Spleen (tissue), 11 donors: ENCODE data around the gene FBP1. TPM values are rescaled to one million over a fixed set of nuclear protein-coding genes. Genes with fewer than 3 reads are reported as not detected.

ENCODE experiments used
- DNase-seq: peaks from one replicate; pipeline ENCODE4 v3.0.0-alpha.2; 2020
- H3K27ac ChIP-seq, 8 donors: fragments of 200-600 bp; sonication (generic) in 7 of 8; 1 replicate in 4 of 8; 2 replicates in 4 of 8; pipeline versions ENCODE4 v1.5.0 to v1.8.0; 2016 to 2021; ENCODE audit warnings: inconsistent platforms in 4 of 8, mild to moderate bottlenecking in 4 of 8, moderate library complexity in 1 of 8
- H3K27me3 ChIP-seq, 7 donors: fragments of 200-600 bp; sonication (generic) in 6 of 7; replicated peaks in 1 of 7; 1 replicate in 4 of 7; 2 replicates in 3 of 7; pipeline versions ENCODE4 v1.5.0 to v1.8.0; 2016 to 2021; ENCODE audit warnings: inconsistent platforms in 3 of 7, mild to moderate bottlenecking in 1 of 7
- H3K36me3 ChIP-seq, 6 donors: fragments of 200-600 bp; sonication (generic) in 5 of 6; 1 replicate in 4 of 6; 2 replicates in 2 of 6; pipeline versions ENCODE4 v1.5.0 to v1.8.0; 2016 to 2021; ENCODE audit warnings: inconsistent platforms in 2 of 6
- H3K4me1 ChIP-seq, 6 donors: fragments of 200-600 bp; sonication (generic) in 5 of 6; 1 replicate in 3 of 6; 2 replicates in 3 of 6; pipeline versions ENCODE4 v1.5.0 to v1.8.0; 2016 to 2021; ENCODE audit warnings: inconsistent platforms in 3 of 6
- H3K4me3 ChIP-seq, 8 donors: fragments of 200-600 bp; sonication (generic) in 7 of 8; 1 replicate in 4 of 8; 2 replicates in 4 of 8; pipeline versions ENCODE4 v1.5.0 to v1.8.0; 2016 to 2021; ENCODE audit warnings: inconsistent platforms in 4 of 8, mild to moderate bottlenecking in 4 of 8, moderate library complexity in 2 of 8
- H3K9me3 ChIP-seq, 8 donors: fragments of 200-600 bp; sonication (generic) in 7 of 8; 1 replicate in 4 of 8; 2 replicates in 4 of 8; pipeline versions ENCODE4 v1.5.0 to v1.8.0; 2016 to 2021; ENCODE audit warnings: inconsistent platforms in 4 of 8
- POLR2A ChIP-seq, 3 donors: fragments of 450-650 bp; IDR thresholded peaks; one replicate each; pipeline ENCODE4 v1.5.1; 2017; ENCODE audit warnings: antibody characterized with exemption in 3 of 3, mild to moderate bottlenecking in 1 of 3
- POLR2AphosphoS5 ChIP-seq, 3 donors: sonication (generic); formaldehyde crosslinking; IDR thresholded peaks; one replicate each; pipeline ENCODE4 v1.5.1; 2017; ENCODE audit warnings: antibody characterized with exemption in 3 of 3
- WGBS, 5 donors: extraction: QIAGEN DNeasy Blood & Tissue Kit in 3 of 5; methylation state at CpG; one replicate each; pipeline versions ENCODE4 v1.1.5 to v1.1.7; 2013 to 2018; 5-methylcytosine and 5-hydroxymethylcytosine counted together
- intact Hi-C: fragments of 100-400 bp; cut with DNase I; formaldehyde crosslinking; loops from one replicate; pipeline ENCODE4 v1.15.0; 2023; ENCODE audit warnings: low total_unique reads
- polyA plus RNA-seq, 3 donors: library from polyadenylated mRNA; stranded (reverse); fragments of 200-250 nt; gene quantifications; one replicate each; pipeline ENCODE4 v1.2.1, GENCODE V29; 2013
- total RNA-seq, 7 donors: library from RNA; depleted of rRNA in 3 of 7; stranded (reverse); fragments of >200 nt in 3 of 7; fragmentation: NEBNext Ultra II Directional in 4 of 7; extraction: Animal tissue kit (Norgen Biotek cat#: 25700) in 4 of 7; gene quantifications; one replicate each; pipeline versions ENCODE4 v1.1.0 to v1.2.1, GENCODE V29; 2016 to 2021
- TF ChIP-seq, protein P1 (sequence below), 11 experiments: fragments of 200-600 bp in 7 of 11; fragments of 450-650 bp in 4 of 11; sonication (generic) in 4 of 11; IDR thresholded peaks in 8 of 11; conservative IDR thresholded peaks in 3 of 11; 1 replicate in 7 of 11; 2 replicates in 4 of 11; pipeline versions ENCODE4 v1.4.0 to v1.8.0; 2016 to 2021; ENCODE audit warnings: antibody characterized with exemption in 11 of 11, inconsistent platforms in 4 of 11, mild to moderate bottlenecking in 1 of 11
- donor health status: healthy with polysubstance abuse.
- donor health status: DM: no; HTN: no; CAD: no; lungs with moderate emphysema.
- donor health status: DM: no; HTN: no; CAD: no.
- donor health status: Bipolar disorder and iron deficiency.
- donor health status: healthy.
- donor health status: DM: no; HTN: no; CAD: no.
- donor health status: DM: yes; HTN: yes; CAD: no.

The FBP1 gene
- total and polyA plus RNA-seq, 10 donors, result 7.9 to 57.4 (median 12.4) TPM

DNA sequence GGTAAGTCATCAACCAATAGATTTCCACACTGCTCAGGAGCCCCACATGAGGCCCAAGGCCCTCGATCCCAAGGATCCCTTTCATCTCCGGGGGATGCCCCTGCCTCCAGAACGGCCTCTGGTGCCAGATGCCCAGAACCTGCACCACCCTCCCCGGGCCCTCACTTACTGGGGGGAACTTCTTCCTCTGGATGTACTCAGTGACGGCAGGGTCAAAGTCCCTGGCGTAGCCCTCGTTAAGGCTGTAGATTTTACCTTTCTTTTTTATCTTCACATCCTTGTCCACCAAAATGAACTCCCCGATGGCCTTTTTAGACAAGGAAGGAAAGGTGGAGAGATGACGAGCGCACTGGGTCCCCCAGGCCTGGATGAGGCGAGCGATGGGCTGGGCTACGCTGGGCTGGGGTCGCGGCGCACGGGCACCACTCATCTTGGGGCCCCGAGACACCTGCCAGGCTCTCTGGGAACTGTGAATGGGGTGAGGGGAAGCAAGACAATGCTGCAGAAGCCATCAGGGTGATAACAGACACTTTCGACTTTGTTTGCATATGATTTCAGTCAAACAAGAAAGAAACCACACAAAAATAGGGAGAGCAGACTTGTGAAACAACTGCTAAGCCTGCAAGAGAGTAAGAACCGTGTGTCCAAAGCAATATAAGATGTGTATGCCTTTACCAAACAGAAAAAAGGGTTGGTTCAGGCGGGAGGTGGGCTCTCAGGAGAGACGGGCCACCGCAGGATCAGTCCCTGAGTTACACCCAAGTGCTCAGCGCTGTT lies 32.5 kb downstream of the FBP1 start:
- no peak for DNase-seq
- Histone ChIP-seq H3K4me1 (peaks cover 0 to 7% (median 2%) of the 10 kb centered on the region in 6 donors), H3K27ac (no peak overlapping the region), H3K4me3 (no peak overlapping the region), H3K27me3 (peaks cover 0 to 10% (median 0%) of the 10 kb centered on the region in 7 donors), H3K9me3 (no peaks in the 10 kb centered on the region), H3K36me3 (no peaks in the 10 kb centered on the region)
- 86 to 95% (median 87%) methylated on average over 24 of the region's 24 CpGs for WGBS, 5 donors
- intact Hi-C loops, result no loop called here
- TF ChIP-seq POLR2AphosphoS5 (IDR thresholded peaks at IDR 0.05) (no peak), POLR2A (IDR thresholded peaks at IDR 0.05) (no peak)
- TF ChIP-seq, protein P1, sequence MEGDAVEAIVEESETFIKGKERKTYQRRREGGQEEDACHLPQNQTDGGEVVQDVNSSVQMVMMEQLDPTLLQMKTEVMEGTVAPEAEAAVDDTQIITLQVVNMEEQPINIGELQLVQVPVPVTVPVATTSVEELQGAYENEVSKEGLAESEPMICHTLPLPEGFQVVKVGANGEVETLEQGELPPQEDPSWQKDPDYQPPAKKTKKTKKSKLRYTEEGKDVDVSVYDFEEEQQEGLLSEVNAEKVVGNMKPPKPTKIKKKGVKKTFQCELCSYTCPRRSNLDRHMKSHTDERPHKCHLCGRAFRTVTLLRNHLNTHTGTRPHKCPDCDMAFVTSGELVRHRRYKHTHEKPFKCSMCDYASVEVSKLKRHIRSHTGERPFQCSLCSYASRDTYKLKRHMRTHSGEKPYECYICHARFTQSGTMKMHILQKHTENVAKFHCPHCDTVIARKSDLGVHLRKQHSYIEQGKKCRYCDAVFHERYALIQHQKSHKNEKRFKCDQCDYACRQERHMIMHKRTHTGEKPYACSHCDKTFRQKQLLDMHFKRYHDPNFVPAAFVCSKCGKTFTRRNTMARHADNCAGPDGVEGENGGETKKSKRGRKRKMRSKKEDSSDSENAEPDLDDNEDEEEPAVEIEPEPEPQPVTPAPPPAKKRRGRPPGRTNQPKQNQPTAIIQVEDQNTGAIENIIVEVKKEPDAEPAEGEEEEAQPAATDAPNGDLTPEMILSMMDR (IDR thresholded peaks at IDR 0.05 in 8 of 11, conservative IDR thresholded peaks at IDR 0.05 in 3 of 11), result no peak

DNA sequence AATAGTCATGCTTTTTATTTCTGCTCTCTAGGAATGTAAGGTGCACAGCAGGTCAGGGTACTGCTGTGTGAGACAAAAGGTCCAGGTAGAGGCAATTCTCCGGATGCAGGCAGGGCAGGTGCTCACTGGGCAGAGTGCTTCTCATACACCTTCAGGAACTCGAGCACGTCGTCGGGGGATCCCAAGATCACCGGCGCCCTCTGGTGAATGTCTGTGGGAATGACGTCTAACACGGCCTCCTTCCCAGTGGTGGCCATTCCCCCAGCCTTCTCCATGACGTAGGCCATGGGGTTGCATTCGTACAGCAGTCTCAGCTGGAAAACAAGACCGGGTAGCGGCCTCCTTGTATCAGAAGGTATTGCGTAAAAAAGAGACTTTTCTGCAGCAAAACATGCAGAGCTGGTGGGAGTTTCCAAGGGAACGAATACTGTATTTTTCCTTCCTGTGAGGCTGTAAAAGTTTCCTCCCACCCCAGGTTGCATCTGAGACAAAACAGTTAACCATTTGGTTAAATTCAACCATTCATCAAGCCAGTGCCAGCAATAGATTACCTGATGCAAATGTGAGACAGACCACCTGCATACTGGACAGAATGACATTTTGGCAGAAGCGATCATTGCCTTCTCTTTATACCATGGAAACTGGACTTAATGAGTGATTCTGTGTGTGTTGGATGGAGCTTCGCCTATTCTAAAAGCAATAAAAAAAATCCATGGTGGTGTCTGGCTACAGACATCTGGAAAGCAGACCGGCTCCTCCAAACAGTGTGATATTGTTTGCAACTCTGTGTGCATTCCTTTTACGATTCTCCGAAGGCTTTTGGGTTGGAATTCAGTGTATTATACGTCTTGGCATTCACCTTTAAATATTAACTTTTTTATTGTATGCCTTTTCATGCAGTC lies 35.8 kb downstream of the FBP1 start:
- TF ChIP-seq, protein P1 (IDR thresholded peaks at IDR 0.05 in 8 of 11, conservative IDR thresholded peaks at IDR 0.05 in 3 of 11), result peak; percentile 40 to 86 (median 61)
- no peak for TF ChIP-seq POLR2AphosphoS5 (IDR thresholded peaks at IDR 0.05)
- Histone ChIP-seq H3K27me3 (no peaks in the 10 kb centered on the region), H3K4me3 (no peak overlapping the region), H3K4me1 (peaks cover 0 to 7% (median 0%) of the 10 kb centered on the region in 6 donors), H3K27ac (no peak overlapping the region), H3K36me3 (no peaks in the 10 kb centered on the region), H3K9me3 (no peaks in the 10 kb centered on the region)
- 28 to 35% (median 30%) methylated on average over 20 to 21 of the region's 21 CpGs for WGBS, 5 donors
- DNase-seq, result peak; percentile 86
- intact Hi-C loops, result no loop called here

GRCh38 chr9:94602666-94603065 lies 36.7 kb downstream of the FBP1 start:
- no peak overlapping the region for H3K27ac ChIP-seq
- TF ChIP-seq POLR2AphosphoS5 (IDR thresholded peaks at IDR 0.05) (no peak), POLR2A (IDR thresholded peaks at IDR 0.05) (no peak)
- TF ChIP-seq, protein P1 (IDR thresholded peaks at IDR 0.05 in 8 of 11, conservative IDR thresholded peaks at IDR 0.05 in 3 of 11), result no peak
- H3K4me3 ChIP-seq, result no peak overlapping the region
- H3K27me3 ChIP-seq, result no peaks in the 10 kb centered on the region
- WGBS, 5 donors, result 80 to 87% (median 85%) methylated on average over 6 of the region's 6 CpGs
- peak; percentile 59 for DNase-seq
- H3K9me3 ChIP-seq, result no peaks in the 10 kb centered on the region
- no peaks in the 10 kb centered on the region for H3K36me3 ChIP-seq
- H3K4me1 ChIP-seq, result peaks cover 0 to 7% (median 0%) of the 10 kb centered on the region in 6 donors
- intact Hi-C loops, result no loop called here

- Histone ChIP-seq H3K27ac (no peak overlapping the region), H3K27me3 (no peaks in the 10 kb centered on the region), H3K9me3 (no peaks in the 10 kb centered on the region), H3K36me3 (no peaks in the 10 kb centered on the region), H3K4me1 (peaks cover 0 to 7% (median 0%) of the 10 kb centered on the region in 6 donors), H3K4me3 (no peak overlapping the region)
- DNase-seq, result no peak
- WGBS, 5 donors, result 64 to 88% (median 72%) methylated on average over 10 of the region's 10 CpGs
- TF ChIP-seq, protein P1 (IDR thresholded peaks at IDR 0.05 in 8 of 11, conservative IDR thresholded peaks at IDR 0.05 in 3 of 11), result no peak
- TF ChIP-seq POLR2A (IDR thresholded peaks at IDR 0.05) (no peak), POLR2AphosphoS5 (IDR thresholded peaks at IDR 0.05) (no peak)
- intact Hi-C loops, result no loop called here
Measured at GRCh38 chr9:94600715-94601114, 38.6 kb downstream of the FBP1 start.
